GM21367 (cell line): ENCODE measurements around the gene PCID2.

Experiments used
- ATAC-seq: cut with Tn5 transposase; IDR thresholded peaks from one replicate; pipeline ENCODE4 v1.9.1; 2021; ENCODE audit not compliant: unreplicated experiment

The PCID2 gene

DNA sequence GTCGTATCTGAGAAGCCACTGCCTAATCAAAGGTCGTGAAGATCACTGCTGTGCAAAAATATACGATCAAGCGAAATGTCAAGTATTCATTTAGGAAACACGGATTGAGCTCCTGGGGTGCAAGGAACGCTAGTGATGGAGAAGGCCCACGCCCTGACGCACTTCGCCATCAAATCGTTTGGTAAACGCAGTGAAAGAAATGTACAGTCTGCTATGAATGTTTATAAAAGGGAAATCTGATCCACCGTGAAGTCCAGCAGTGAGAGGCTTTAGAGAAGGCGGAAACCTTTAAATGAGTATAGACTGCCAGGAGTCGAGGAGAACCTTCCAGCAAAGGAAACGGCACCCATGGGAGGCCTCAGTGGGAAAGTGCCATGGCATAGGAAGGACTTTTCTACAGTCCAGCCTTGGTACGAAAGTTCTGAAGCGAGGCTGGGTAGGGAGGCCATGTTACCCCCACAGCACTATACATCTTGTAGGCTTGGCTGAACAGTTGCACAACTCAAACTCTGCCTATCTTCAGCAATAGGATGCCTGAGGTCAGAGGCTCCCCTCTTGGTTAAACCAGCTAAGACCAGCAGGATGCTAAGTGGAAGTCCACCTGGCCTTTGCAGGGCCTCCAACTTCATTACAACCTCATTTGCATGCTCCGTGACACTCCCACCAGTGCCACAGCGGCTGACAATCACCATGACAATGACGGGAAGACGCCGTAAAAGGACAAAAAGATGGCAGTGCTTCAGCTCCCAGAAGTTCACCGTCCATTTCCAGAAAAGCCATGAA lies 20.4 kb downstream of the PCID2 start:
- ATAC-seq: no peak

DNA sequence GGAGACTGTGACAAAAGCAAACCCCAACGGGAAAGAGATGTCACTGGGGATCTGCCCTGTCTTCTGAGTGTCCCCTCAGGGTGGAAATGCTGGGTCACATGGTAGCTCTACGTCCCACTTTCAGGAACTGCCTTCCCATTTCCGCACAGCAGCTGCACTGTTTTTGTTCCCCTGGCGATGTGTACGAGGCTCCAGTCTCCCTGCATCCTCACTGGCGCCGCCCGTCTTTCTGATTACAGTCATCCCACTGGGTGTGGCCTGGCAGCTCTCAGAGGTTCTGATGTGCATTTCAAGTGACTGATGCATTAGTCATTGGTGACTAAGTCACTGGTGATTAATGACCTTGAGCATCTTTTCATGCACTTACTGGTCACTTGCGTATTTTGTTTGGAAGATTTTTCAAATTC lies 21.2 kb downstream of the PCID2 start:
- ATAC-seq: no peak

DNA sequence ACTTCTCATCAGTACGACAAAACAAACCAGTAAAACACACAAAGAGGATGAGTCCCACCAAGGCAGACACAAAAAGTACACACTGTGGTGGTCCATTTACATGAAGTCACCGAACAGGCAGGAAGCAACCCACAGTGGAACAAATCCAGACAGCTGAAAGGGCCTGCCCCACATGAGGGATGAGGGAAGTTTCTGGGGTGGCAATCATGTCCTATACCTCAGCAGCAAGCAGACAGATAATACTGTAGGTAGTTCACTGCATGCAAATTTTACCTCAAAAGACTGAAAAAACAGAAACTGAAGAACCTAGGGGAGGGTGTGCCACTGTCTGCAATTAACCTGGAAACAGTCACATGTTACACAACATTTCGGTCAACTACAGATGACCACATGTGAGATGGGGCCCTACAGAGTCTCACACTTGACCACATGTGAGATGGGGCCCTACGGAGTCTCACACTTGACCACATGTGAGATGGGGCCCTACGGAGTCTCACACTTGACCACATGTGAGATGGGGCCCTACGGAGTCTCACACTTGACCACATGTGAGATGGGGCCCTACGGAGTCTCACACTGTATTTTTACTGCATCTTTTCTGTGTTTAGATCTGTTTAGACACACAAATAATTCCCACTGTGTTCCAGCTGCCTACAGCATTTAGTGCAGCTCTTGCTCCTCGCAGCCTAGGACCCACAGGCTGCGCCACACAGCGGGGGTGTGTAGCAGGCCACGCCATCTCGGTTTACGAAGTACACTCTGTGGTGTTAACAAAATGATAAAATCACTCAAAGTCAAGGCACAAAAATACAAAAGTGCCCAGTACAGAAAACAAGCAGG lies 22.2 kb downstream of the PCID2 start:
- ATAC-seq: peak; percentile 86

DNA sequence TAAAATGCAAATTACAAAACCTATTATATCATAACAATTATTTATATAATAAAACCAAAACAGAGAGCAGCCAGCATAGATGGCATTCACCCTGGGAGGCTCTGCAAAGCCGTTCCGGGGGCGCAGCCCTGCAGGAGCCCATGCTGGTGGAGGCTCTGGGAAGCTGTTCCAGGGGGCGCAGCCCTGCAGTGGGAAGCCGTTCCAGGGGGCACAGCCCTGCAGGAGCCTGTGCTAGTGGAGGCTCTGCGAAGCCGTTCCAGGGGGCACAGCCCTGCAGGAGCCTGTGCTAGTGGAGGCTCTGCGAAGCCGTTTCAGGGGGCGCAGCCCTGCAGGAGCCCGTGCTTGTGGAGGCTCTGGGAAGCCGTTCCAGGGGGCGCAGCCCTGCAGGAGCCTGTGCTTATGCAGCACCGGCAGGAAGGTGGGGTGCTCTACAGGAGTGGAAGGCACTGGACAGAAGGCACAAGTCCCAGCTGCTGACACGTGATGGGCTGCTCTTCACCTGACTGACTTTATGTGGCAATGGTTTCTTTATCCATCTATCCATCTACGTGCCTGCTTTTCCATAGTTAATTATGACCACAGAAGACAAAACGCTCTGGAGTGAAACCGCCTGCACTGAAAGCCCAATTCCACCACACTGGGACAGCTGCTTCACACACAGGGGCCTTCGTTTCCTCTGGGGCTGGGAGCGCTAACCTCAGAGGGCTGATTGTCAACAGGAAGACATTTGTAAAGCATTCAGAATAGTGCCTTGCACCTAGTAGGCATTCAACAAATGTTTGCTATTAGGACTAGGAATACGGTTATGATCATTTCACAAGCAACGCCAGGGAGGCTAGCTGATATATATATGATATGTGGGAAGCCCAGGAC lies 23.7 kb downstream of the PCID2 start:
- no peak for ATAC-seq

DNA sequence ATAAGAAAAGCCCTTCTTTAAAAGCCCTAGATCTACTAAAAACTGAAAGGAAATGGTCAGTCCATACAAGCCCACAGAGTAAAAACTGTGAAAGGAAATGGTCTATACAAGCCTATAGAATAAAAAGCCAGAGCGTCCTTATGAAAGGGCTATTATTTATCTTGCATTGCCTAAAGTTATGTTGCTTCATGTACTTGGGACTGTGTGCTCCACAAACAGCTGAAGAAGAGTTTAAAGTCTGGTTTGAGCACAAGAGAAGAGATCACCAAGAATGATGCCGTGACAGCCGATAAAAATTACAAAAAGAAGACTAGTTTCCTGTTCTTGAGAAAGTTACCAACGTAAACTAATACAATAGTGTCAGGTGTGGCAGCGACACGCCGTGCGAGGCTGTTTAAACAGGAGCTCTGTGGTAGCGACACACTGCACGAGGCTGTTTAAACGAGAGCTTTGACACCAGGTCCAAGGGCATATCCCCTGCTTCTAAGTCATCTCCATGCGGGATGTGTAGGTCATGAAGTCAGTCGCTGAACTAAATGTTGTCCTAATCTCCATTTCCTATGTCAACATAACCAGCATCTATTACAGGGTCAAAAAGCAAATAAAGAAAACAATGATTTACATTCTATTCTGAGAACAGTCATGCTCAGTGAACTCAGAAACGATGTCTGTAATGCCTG lies 24.9 kb downstream of the PCID2 start:
- ATAC-seq: no peak

DNA sequence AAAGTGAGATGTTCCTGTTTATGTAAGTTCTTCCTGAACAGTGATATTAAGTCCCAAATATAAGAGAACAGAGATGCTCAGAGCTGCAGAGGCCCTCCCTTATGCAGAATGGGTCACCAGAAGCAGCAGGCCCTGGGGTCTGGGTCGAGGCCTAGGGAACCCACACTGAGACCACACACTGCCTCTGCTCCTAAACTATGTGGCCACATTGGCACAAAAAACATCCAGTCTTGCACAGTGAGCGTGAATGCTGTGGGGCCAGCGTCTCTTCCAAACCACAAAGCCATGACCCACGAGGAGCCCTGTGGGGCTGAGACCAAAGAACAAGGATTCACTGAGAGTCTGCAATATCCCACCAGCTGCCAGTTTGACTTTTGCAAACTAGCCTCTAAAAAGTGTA lies 26.4 kb downstream of the PCID2 start:
- no peak for ATAC-seq

DNA sequence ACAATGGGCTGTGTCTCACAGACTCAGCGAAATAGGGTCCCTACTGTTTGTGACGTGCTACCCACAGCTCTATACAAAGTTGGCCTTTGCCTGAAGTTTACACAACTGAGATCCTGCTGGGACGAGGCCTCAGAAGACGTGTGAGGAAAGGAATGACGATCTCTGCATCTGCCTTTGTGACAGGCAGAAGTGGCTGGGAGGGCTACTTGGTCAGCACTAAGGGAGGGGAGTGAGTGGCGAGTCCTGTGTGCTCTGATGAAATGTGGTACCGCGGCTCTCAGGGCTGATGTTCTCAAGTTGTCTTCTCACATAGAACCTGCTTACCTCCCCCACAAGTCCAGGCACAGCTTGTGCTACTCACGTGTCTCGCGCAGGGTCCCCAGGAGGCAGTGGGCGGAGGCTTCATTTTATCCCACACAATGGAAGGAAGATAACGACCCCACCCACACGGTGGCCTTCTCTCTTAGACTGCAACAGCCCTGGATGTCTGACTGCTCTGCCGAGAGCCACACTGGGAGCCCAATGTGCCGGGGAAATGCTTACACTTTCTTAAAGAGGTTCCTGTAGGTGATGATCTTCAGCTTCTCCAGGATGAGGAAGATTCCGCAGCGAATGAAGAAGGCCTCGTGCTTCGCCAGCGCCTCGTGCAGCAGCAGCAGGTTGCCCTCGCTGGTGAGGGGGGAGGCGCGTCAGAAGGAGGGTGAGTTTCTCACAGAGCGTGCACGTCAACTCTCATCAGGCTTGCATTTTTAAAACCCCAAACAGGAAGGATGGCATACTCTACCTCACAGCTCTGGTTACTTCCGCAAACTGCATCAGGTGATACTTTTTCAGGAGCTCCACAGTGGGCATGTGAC lies 28.9 kb downstream of the PCID2 start:
- ATAC-seq: no peak

DNA sequence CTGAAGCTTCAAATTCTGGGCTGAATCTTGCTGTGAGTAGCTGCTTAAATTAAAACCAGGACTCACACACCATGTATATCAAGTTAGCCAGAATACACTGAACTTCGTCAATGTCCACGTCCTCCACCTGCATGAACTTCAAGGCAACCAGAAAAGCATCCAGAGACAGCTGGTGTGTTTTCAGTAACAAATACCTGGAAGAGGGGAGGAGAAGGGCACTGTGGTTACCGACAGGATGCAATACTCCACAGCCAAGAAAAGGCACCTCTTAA lies 29.6 kb downstream of the PCID2 start:
- no peak for ATAC-seq

DNA sequence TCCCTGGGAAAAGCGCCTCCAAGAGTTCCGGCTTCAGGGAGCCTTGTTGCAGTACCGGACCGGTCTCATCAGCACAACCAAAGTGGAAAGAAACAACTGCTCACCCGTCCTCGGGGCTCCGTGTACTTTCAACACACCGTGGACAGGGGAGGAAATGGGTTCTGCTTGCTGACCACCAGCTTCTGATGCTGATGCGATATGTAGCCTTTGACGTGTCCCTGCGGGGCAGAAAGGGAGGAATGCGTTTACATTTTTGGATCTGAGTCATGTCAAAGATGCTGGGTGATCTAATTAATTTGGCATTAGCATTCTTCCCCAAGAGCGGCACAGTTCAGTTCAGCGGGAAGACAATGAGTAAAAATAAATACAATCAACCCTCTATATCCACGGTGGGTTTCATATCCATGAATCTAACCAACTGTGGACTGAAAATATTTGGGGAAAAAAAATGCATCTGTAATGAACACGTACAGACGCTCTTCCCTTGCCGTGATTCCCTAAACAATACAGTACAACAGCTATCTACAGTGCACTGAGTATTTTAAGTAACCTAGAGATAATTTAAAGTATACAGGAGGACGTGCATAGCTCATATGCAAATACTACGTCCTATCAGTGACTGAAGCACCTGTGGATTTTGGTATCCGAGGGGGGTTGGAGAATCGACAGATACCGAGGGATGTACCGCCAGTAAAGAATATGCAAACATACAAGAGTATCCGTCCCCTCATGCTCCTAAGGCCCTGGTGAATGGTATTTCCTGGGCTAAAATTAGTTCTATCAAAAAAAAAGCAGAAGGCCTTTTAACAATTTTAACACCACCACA lies 30.2 kb downstream of the PCID2 start:
- no peak for ATAC-seq

DNA sequence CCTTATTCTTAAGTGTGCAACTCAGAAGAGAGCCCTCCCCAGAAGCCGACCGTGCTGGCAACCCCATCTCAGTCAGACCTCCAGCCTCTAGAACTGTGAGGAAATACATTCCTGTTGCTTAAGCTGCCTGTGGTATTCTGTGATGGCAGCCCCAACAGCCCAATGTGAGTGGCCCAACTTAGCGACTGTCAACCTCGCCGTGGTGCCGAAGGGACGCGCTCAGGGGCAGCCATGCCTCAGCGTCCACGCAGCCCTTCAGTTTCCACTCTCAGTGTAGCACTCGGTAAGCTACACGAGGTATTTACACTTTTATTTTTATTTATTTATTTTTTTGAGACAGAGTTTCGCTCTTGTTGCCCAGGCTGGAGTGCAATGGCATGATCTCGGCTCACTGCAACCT lies 31.6 kb downstream of the PCID2 start:
- no peak for ATAC-seq

DNA sequence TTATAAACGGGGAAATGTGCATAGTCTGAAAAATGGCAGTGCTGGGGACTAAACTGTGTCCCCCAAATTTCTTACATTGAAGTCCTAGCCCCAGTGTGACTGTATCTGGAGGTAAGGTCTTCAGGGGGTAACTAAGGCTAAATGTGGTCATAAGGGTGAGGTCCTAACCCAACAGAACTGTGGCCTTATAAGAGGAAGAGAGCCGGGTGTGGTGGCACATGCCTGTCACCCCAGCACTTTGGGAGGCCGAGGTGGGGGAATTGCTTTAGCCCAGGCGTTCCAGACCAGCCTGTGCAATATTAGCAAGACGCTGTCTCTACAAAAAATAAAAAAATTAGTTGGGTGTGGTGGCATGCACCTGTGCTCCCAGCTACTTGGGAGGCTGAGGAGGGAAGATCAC lies 32.2 kb downstream of the PCID2 start:
- no peak for ATAC-seq

DNA sequence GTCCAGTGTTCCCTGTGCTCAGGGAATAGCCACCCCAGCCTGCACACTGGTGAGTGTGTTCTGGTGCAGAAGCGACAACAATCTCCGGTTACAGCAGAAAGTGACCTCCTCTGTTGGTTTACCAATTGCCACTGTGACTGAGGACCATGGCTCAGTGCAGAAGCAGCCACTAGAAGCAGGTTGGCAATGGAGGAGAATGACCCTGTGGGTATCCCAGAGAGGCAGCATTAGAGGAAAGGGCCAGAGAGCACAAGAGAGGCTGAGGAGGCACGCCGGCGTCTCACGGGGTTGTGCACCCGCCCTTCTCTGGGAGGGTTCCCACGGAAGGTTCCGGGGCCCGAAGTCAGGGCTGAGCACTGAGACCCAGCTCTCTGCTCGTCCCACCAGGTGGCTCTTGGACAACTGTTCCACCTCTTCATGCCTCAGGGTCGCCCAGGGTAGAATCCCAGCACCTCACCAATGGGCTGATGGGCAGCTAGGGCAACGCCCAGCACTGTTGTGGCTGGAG lies 36.0 kb downstream of the PCID2 start:
- no peak for ATAC-seq

DNA sequence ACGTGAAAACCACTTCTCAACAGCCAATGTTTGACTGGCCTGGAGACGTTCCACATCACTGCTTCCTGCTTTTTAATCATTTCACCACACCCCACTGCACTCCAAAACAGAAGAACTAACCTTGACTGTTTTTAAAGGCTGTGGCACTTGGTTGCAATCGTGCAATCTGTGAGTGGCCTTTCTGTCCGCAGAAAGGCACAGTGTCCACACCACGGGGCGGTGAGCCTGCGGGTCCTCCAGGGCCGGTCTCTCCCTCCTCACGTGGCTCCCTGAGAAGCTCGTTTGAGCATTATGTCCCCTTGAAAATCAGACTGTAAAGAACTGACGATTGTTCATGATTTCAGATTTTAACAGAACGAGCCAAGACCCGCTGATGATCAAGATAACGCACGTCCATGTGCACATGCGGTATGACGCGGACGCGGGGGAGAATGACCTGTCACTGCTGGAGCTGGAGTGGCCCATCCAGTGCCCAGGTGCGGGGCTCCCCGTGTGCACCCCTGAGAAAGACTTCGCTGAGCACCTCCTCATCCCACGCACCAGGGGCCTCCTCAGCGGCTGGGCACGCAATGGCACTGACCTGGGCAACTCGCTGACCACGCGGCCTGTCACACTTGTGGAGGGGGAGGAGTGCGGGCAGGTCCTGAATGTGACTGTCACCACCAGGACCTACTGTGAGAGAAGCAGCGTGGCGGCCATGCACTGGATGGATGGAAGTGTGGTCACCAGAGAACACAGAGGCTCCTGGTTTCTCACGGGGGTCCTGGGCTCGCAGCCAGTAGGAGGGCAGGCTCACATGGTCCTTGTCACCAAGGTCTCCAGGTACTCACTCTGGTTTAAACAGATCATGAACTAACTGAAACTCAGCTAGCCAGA lies 37.0 kb downstream of the PCID2 start:
- ATAC-seq: no peak

DNA sequence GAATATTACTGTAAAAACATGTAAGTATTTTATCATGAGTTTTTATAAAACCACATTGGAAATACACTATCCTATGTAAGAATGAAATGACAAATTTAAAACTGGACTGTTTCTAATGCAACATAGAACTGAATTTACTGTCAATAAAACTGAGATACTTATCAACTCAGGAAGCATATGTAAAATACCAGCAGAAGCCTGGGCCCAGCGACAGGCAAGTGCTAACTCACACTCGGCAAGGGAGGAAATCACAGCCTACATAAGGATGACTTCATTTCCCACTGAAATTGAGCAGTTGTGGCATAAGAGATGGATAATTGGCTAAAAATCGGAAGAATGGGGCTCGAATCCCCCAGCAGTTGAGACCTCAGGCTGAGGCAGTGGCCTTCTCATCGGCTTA lies 38.0 kb downstream of the PCID2 start:
- no peak for ATAC-seq

DNA sequence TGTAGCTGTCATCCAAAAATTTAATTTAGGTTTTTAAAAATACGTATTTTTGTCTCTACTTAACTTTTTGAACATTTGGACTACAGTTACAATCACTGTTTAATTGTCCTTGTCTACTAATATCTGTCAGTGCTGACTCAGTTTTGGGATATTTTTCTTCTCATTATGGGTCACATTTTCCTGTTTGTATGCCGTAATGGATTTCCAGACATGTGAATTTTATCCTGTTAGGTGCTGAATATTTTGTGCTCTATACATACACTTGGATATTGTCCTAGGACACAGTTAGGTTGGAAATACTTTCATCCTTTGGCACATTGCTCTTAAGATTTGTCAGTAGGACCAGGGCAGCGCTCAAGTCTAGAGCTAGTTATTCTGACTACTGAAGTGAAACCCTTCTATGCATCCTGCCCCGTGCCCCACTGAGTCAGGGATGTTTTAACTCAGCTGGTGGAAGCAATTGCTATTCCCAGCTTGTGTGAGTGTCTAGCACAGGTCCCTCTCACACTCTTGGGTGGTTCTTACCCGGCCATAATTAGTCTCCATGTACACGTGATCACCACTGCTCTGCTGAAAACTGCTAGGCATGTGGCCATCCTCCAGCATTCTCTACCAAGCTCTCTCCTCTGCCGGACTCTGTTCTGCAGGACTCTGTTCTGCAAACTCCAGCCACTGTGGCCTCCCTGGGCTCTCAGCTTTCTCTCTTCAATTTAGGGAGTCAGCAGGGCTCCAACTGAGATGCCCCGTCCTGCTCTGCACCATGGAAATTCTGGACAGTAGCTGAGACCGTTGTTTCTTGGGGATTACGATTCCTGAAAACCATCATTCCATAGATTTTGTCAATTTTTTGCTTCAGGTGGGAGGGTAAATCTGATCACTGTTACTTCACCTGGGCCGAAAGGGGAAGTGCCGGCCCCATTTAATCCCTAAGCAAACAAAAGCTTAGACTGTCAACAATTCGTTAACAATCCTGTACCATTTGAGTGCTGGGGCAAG lies 38.9 kb downstream of the PCID2 start:
- no peak for ATAC-seq

DNA sequence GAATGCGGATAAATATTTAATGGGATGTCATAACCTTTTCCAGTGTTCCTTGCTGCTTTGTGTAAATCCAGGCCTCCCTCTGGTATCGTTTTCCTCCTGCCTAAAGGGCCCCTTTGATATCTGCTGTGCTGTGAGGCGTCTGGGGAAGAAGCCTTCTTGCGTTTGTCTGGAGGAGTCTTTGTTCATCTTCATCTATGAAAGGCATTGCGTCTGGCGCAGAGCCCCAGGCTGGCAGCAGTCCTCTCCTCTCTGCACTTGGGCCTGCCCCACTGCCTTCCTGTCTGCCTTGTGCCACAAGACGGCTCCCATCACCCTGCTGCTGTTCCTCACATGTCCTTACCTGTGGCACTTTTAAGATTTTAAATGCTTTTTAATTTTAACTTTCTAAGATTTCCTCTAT lies 40.3 kb downstream of the PCID2 start:
- ATAC-seq: no peak

DNA sequence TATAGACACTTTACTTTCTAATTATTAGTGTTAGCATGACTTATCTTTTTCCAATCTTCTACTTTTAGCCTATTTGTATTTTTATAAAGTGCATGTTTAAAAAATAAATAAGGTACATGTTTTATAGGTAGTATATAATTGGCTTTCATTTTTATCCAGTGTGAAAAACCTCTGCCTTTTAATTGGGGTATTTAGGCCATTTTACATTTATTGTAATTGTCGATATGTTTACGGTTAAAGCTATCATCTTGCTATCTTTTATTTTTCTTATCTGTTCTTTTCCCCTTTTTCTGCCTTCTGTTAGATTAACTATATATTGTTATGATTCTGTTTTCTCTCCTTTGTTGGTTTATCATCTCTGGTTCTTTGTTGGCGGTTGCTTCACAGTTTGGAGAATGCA lies 40.9 kb downstream of the PCID2 start:
- ATAC-seq: no peak
